IMR-90 (cell line): ENCODE results near the gene RECQL5. TPM values are rescaled to one million over a fixed set of nuclear protein-coding genes. Genes with fewer than 3 reads are reported as not detected.

Experiments
- ATAC-seq: fragments of 200-7000 bp; cut with Tn5 transposase; 2 replicates; pipeline ENCODE4 v1.9.1; 2020; ENCODE audit warnings: low read depth, mild to moderate bottlenecking, moderate library complexity
- BruUV-seq: library from RNA; stranded (reverse); fragments of 400-500 nt; replicated peaks from 2 replicates; lab custom pipeline; 2021; lab: Mats Ljungman, UMichigan
- CTCF ChIA-PET: fragments of 300-600 bp; formaldehyde crosslinking; extraction: SDS; loops from one replicate; lab custom pipeline; 2021; ENCODE audit warnings: antibody characterized with exemption; lab: Yijun Ruan, JAX
- POLR2A ChIA-PET: fragments of 300-600 bp; sonication (Branson Sonifier 250); formaldehyde crosslinking; loops from one replicate; lab custom pipeline; 2022; ENCODE audit warnings: antibody characterized with exemption; ENCODE audit not compliant: unreplicated experiment; lab: Charles Lee
- DNase-seq: peaks from one replicate; pipeline ENCODE4 v3.0.0; 2013
- H2AFZ ChIP-seq: replicated peaks from 2 replicates; pipeline ENCODE3; 2013; ENCODE audit warnings: low read length, mild to moderate bottlenecking; ENCODE audit not compliant: poor library complexity
- H2AK5ac ChIP-seq: 2 replicates; pipeline ENCODE4 v1.6.1; 2013; ENCODE audit warnings: low read depth, low read length, inconsistent platforms
- H2AK9ac ChIP-seq: replicated peaks from 2 replicates; pipeline ENCODE3; 2013; ENCODE audit warnings: mild to moderate bottlenecking, low read depth, low read length, moderate library complexity; ENCODE audit not compliant: poor library complexity
- H2BK120ac ChIP-seq: 2 replicates; pipeline ENCODE4 v1.6.1; 2013; ENCODE audit warnings: low read depth, low read length, inconsistent platforms
- H2BK15ac ChIP-seq: 3 replicates; pipeline ENCODE4 v1.6.1; 2013; ENCODE audit warnings: low read depth, low read length, inconsistent platforms
- H2BK20ac ChIP-seq: 2 replicates; pipeline ENCODE4 v1.6.1; 2013; ENCODE audit warnings: low read depth, mild to moderate bottlenecking, inconsistent platforms, low read length, moderate library complexity
- H2BK5ac ChIP-seq: 2 replicates; pipeline ENCODE4 v1.6.1; 2013; ENCODE audit warnings: mild to moderate bottlenecking, low read depth, low read length, inconsistent platforms; ENCODE audit not compliant: poor library complexity, severe bottlenecking
- H3K14ac ChIP-seq: replicated peaks from 2 replicates; pipeline ENCODE4 v1.6.1; 2013; ENCODE audit warnings: low read depth, low read length, inconsistent platforms
- H3K18ac ChIP-seq: 2 replicates; pipeline ENCODE4 v1.6.1; 2013; ENCODE audit warnings: low read depth, low read length, control low read depth
- H3K23ac ChIP-seq: 2 replicates; pipeline ENCODE4 v1.6.1; 2013; ENCODE audit warnings: low read depth, low read length, inconsistent platforms
- H3K27ac ChIP-seq: 2 replicates; pipeline ENCODE4 v1.5.1; 2013; ENCODE audit warnings: mild to moderate bottlenecking, control low read depth, low read length; ENCODE audit not compliant: insufficient read depth
- H3K27me3 ChIP-seq: 2 replicates; pipeline ENCODE4 v1.6.1; 2013; ENCODE audit warnings: low read length; ENCODE audit not compliant: control insufficient read depth, insufficient read depth
- H3K36me3 ChIP-seq: 2 replicates; pipeline ENCODE4 v1.6.1; 2013; ENCODE audit warnings: low read length, mixed read lengths; ENCODE audit not compliant: control insufficient read depth, insufficient read depth
- H3K4ac ChIP-seq: 2 replicates; pipeline ENCODE4 v1.6.1; 2013; ENCODE audit warnings: low read depth, low read length, inconsistent platforms
- H3K4me1 ChIP-seq: 2 replicates; pipeline ENCODE4 v1.6.1; 2013; ENCODE audit warnings: low read length, mixed read lengths; ENCODE audit not compliant: control insufficient read depth, insufficient read depth
- H3K4me2 ChIP-seq: 2 replicates; pipeline ENCODE4 v1.6.1; 2013; ENCODE audit warnings: low read depth, mild to moderate bottlenecking, control low read depth, low read length, moderate library complexity
- H3K4me3 ChIP-seq: 2 replicates; pipeline ENCODE4 v1.5.1; 2013; ENCODE audit warnings: low read depth, mild to moderate bottlenecking, control low read depth, low read length, moderate library complexity; ENCODE audit not compliant: insufficient read depth
- H3K56ac ChIP-seq: 2 replicates; pipeline ENCODE4 v1.6.1; 2013; ENCODE audit warnings: low read length, inconsistent platforms; ENCODE audit not compliant: insufficient read depth; ENCODE audit errors: extremely low read depth
- H3K79me1 ChIP-seq, 2 experiments: 2 replicates each; pipeline ENCODE4 v1.6.1; 2013; ENCODE audit warnings: low read length in 2 of 2, inconsistent platforms in 1 of 2, low read depth in 1 of 2
- H3K9ac ChIP-seq: 2 replicates; pipeline ENCODE4 v1.6.1; 2013; ENCODE audit warnings: low read depth, low read length, control low read depth
- H3K9me1 ChIP-seq: 2 replicates; pipeline ENCODE4 v1.6.1; 2013; ENCODE audit warnings: low read length, inconsistent platforms; ENCODE audit not compliant: insufficient read depth
- H3K9me3 ChIP-seq: 2 replicates; pipeline ENCODE4 v1.6.1; 2013; ENCODE audit warnings: low read length; ENCODE audit not compliant: control insufficient read depth, insufficient read depth
- H4K20me1 ChIP-seq: 2 replicates; pipeline ENCODE4 v1.6.1; 2013; ENCODE audit warnings: low read length, inconsistent platforms; ENCODE audit not compliant: insufficient read depth
- H4K5ac ChIP-seq: 2 replicates; pipeline ENCODE4 v1.6.1; 2013; ENCODE audit warnings: mild to moderate bottlenecking, low read depth, low read length, control low read depth
- H4K8ac ChIP-seq, 2 experiments: 2 replicates each; pipeline ENCODE4 v1.6.1; 2013; ENCODE audit warnings: low read depth in 2 of 2, low read length in 2 of 2, control low read depth in 1 of 2, inconsistent platforms in 1 of 2
- H4K91ac ChIP-seq: 2 replicates; pipeline ENCODE4 v1.6.1; 2013; ENCODE audit warnings: low read depth, low read length, inconsistent platforms; ENCODE audit not compliant: insufficient read depth
- BHLHE40 ChIP-seq: fragments of 150-350 bp; IDR thresholded peaks from 2 replicates; pipeline ENCODE4 v1.6.1; 2016; ENCODE audit warnings: mild to moderate bottlenecking, low read depth, low read length
- CEBPB ChIP-seq: IDR thresholded peaks from 2 replicates; pipeline ENCODE4 v1.6.1; 2012; ENCODE audit warnings: low read depth, low read length, improper control_type of control experiment
- CHD1 ChIP-seq: IDR thresholded peaks from 2 replicates; pipeline ENCODE4 v1.6.1; 2012; ENCODE audit warnings: low read depth, low read length, improper control_type of control experiment
- FOS ChIP-seq: fragments of 150-350 bp; IDR thresholded peaks from 2 replicates; pipeline ENCODE4 v1.6.1; 2016; ENCODE audit warnings: low read depth, low read length
- MAFK ChIP-seq: IDR thresholded peaks from 2 replicates; pipeline ENCODE4 v1.6.1; 2012; ENCODE audit warnings: low read depth, low read length, improper control_type of control experiment
- MAZ ChIP-seq: IDR thresholded peaks from 2 replicates; pipeline ENCODE4 v1.6.1; 2012; ENCODE audit warnings: low read depth, mild to moderate bottlenecking, low read length, improper control_type of control experiment, moderate library complexity, borderline replicate concordance
- NFE2L2 ChIP-seq: fragments of 150-350 bp; IDR thresholded peaks from 2 replicates; pipeline ENCODE4 v1.6.1; 2016; ENCODE audit warnings: low read depth, mild to moderate bottlenecking, low read length
- POLR2A ChIP-seq: IDR thresholded peaks from 2 replicates; pipeline ENCODE4 v1.6.1; 2012; ENCODE audit warnings: mild to moderate bottlenecking, low read depth, low read length
- RAD21 ChIP-seq: IDR thresholded peaks from 2 replicates; pipeline ENCODE4 v1.6.1; 2012; ENCODE audit warnings: low read length, improper control_type of control experiment
- RCOR1 ChIP-seq: IDR thresholded peaks from 2 replicates; pipeline ENCODE4 v1.6.1; 2012; ENCODE audit warnings: mild to moderate bottlenecking, low read length, improper control_type of control experiment; ENCODE audit not compliant: insufficient replicate concordance
- RFX5 ChIP-seq: IDR thresholded peaks from 2 replicates; pipeline ENCODE4 v1.8.0; 2012; ENCODE audit warnings: low read depth, mild to moderate bottlenecking, low read length, moderate library complexity
- USF2 ChIP-seq: fragments of 150-350 bp; IDR thresholded peaks from 2 replicates; pipeline ENCODE4 v1.6.1; 2017; ENCODE audit warnings: mild to moderate bottlenecking, antibody characterized with exemption, low read length, low read depth
- WGBS, 2 experiments: methylation state at CpG; one replicate each; pipeline versions ENCODE4 v1.1.5 to v1.1.7; 2013; ENCODE audit warnings: missing lambda C conversion rate in 2 of 2; ENCODE audit not compliant: insufficient read length in 1 of 2; ENCODE audit errors: extremely low coverage in 2 of 2; 5-methylcytosine and 5-hydroxymethylcytosine counted together
- dilution Hi-C: fragments of 300-500 bp; cut with HindIII; formaldehyde crosslinking; loops from one replicate; pipeline ENCODE4 v1.14.3; 2018; ENCODE audit warnings: low sequenced_read_pairs; ENCODE audit not compliant: unreplicated experiment
- in situ Hi-C: fragments of 300-500 bp; cut with MboI; formaldehyde crosslinking; loops from 3 replicates; pipeline ENCODE4 v1.14.3; 2019; ENCODE audit warnings: low sequenced_read_pairs, inconsistent platforms, mixed read lengths
- intact Hi-C: fragments of 100-400 bp; cut with micrococcal nuclease; formaldehyde crosslinking; loops from 2 replicates; pipeline ENCODE4 v1.10.0; 2022
- polyA plus RNA-seq, 3 experiments: library from polyadenylated mRNA; depleted of rRNA; stranded (reverse); fragments of >200 nt; gene quantifications; 2 replicates each; pipeline ENCODE4 v1.2.3, GENCODE V29; 2012; ENCODE audit warnings: low replicate concordance in 1 of 3
- total RNA-seq: library from RNA; depleted of rRNA; stranded (reverse); fragments of >200 nt; gene quantifications from 2 replicates; pipeline ENCODE4 v1.2.3, GENCODE V29; 2012

RECQL5 gene
- total and polyA plus RNA-seq, 2 of the 4 experiments (the other 2 are of a cell fraction), result 7.3 to 23.7 TPM

- no peak overlapping the region for H3K4me3 ChIP-seq
- no peak overlapping the region for H2AFZ ChIP-seq
- ATAC-seq (no peak), DNase-seq (no peak)
- no peak overlapping the region for H3K4me2 ChIP-seq
- H3K27me3 ChIP-seq, result peaks cover 7% of the 10 kb centered on the region
- no peak overlapping the region for H2AK9ac ChIP-seq
- no TSS peak for BruUV-seq
- H2BK15ac ChIP-seq, result no peak overlapping the region
- H3K23ac ChIP-seq, result no peak overlapping the region
- CTCF ChIA-PET, result no interaction called here
- H4K20me1 ChIP-seq, result no peaks in the 10 kb centered on the region
- H3K79me1 ChIP-seq, result no peaks in the 10 kb centered on the region
- H3K9me3 ChIP-seq, result no peaks in the 10 kb centered on the region
- no peak overlapping the region for H3K27ac ChIP-seq
- H3K36me3 ChIP-seq, result no peaks in the 10 kb centered on the region
- H3K14ac ChIP-seq, result no peak overlapping the region
- no peak overlapping the region for H2BK20ac ChIP-seq
- H3K9ac ChIP-seq, result no peak overlapping the region
- no peaks in the 10 kb centered on the region for H3K9me1 ChIP-seq
- TF ChIP-seq NFE2L2, result no peak
- TF ChIP-seq USF2, result no peak
- no peak for TF ChIP-seq POLR2A
- TF ChIP-seq RCOR1, result no peak
- TF ChIP-seq CEBPB, result no peak
- no peak for TF ChIP-seq MAZ
- TF ChIP-seq FOS, result no peak
- TF ChIP-seq RAD21, result no peak
- TF ChIP-seq BHLHE40, result no peak
- no peak for TF ChIP-seq CHD1
- no peak for TF ChIP-seq MAFK
- no peak for TF ChIP-seq RFX5
- no peak overlapping the region for H2AK5ac ChIP-seq
- dilution Hi-C loops, result no loop called here
- no peak overlapping the region for H2BK5ac ChIP-seq
- no peak overlapping the region for H4K91ac ChIP-seq
- no peak overlapping the region for H3K18ac ChIP-seq
- no CpG with 5 or more reads among the region's 5 CpGs for WGBS, 2 experiments
- no peak overlapping the region for H4K5ac ChIP-seq
- H4K8ac ChIP-seq, result no peak overlapping the region
- H3K56ac ChIP-seq, result no peak overlapping the region
- no peak overlapping the region for H3K4ac ChIP-seq
- POLR2A ChIA-PET, result no interaction called here
- in situ Hi-C loops, result no loop called here
- intact Hi-C loops, result no loop called here
- no peak overlapping the region for H2BK120ac ChIP-seq
- no peaks in the 10 kb centered on the region for H3K4me1 ChIP-seq
These were observed 59.9 kb downstream of the RECQL5 start for GRCh38 chr17:75607086-75607485.
